Measurements from ENCODE around the gene MAN1C1. TPM values are rescaled to one million over a fixed set of nuclear protein-coding genes. Genes with fewer than 3 reads are reported as not detected.
"Not testable (repeated sequence)": the region's sequence is repeated elsewhere in the genome, so short reads cannot be mapped to it uniquely, and the experiment has no call there.

The MAN1C1 gene
- total RNA-seq, 1 experiment from 2014 or later, result 0.11 TPM

- TF ChIP-seq EZH2phosphoT487 (IDR thresholded peaks at IDR 0.05; ENCODE audit: borderline replicate concordance, low read length) (no peak), EZH2 (IDR thresholded peaks at IDR 0.05; ENCODE audit: low read length, unreplicated experiment) (no peak), CTCF (conservative IDR thresholded peaks at IDR 0.05; ENCODE audit: low read depth, low read length) (no peak)
- DNase-seq (no peak), ATAC-seq (no peak)
- Histone ChIP-seq H3K4me3 (ENCODE audit: low read length) (no peak overlapping the region), H3K9me3 (ENCODE audit: low read length) (no peaks in the 10 kb centered on the region), H3K79me2 (ENCODE audit: low read length) (no peaks in the 10 kb centered on the region), H3K4me2 (ENCODE audit: low read length) (no peak overlapping the region), H2AFZ (ENCODE audit: low read length) (no peak overlapping the region), H3F3A (ENCODE audit: low read length, unreplicated experiment) (no peaks in the 10 kb centered on the region), H3K9ac (ENCODE audit: low read length) (no peak overlapping the region), H3K9me2 (replicated peaks; ENCODE audit: low read length) (no peaks in the 10 kb centered on the region), H4K20me1 (ENCODE audit: low read length) (no peaks in the 10 kb centered on the region), H3K4me1 (ENCODE audit: insufficient read depth, low read length) (no peaks in the 10 kb centered on the region), H3K27ac (ENCODE audit: low read length) (no peak overlapping the region), H3K27me3 (ENCODE audit: low read length) (no peaks in the 10 kb centered on the region), H3K36me3 (ENCODE audit: low read depth, low read length) (no peaks in the 10 kb centered on the region)
- no TSS peak for BruUV-seq (replicated peaks)
- CTCF ChIA-PET, result no interaction called here
- intact Hi-C loops (cut with micrococcal nuclease), result no loop called here
- POLR2A ChIA-PET (ENCODE audit: unreplicated experiment), result interaction anchor here (0.6 kb wide), 1 partner anchor 142 kb away, joined by 5 read pairs; no protein-coding TSS in a partner anchor
Observed at GRCh38 chr1:25593861-25594260, 22.7 kb upstream of the MAN1C1 start.

GRCh38 chr1:25594971-25595370 is 21.6 kb upstream of the MAN1C1 start:
- Histone ChIP-seq H3K9ac (ENCODE audit: low read length) (no peak overlapping the region), H3K79me2 (ENCODE audit: low read length) (no peaks in the 10 kb centered on the region), H3K27ac (ENCODE audit: low read length) (no peak overlapping the region), H3K4me1 (ENCODE audit: insufficient read depth, low read length) (no peaks in the 10 kb centered on the region), H3K4me2 (ENCODE audit: low read length) (no peak overlapping the region), H3K4me3 (ENCODE audit: low read length) (no peak overlapping the region), H3K9me3 (ENCODE audit: low read length) (no peaks in the 10 kb centered on the region), H4K20me1 (ENCODE audit: low read length) (no peaks in the 10 kb centered on the region), H2AFZ (ENCODE audit: low read length) (no peak overlapping the region), H3F3A (ENCODE audit: low read length, unreplicated experiment) (no peaks in the 10 kb centered on the region), H3K36me3 (ENCODE audit: low read depth, low read length) (no peaks in the 10 kb centered on the region), H3K9me2 (replicated peaks; ENCODE audit: low read length) (no peaks in the 10 kb centered on the region), H3K27me3 (ENCODE audit: low read length) (no peaks in the 10 kb centered on the region)
- no TSS peak for BruUV-seq (replicated peaks)
- ChIA-PET POLR2A (ENCODE audit: unreplicated experiment) (no interaction called here), CTCF (no interaction called here)
- intact Hi-C loops (cut with micrococcal nuclease), result no loop called here
- DNase-seq (no peak), ATAC-seq (no peak)
- TF ChIP-seq EZH2 (IDR thresholded peaks at IDR 0.05; ENCODE audit: low read length, unreplicated experiment) (no peak), CTCF (conservative IDR thresholded peaks at IDR 0.05; ENCODE audit: low read depth, low read length) (no peak), EZH2phosphoT487 (IDR thresholded peaks at IDR 0.05; ENCODE audit: borderline replicate concordance, low read length) (no peak)

- H4K20me1 ChIP-seq (ENCODE audit: low read length); H3K9me2 ChIP-seq (replicated peaks; ENCODE audit: low read length); H3K4me2 ChIP-seq (ENCODE audit: low read length); H3K27ac ChIP-seq (ENCODE audit: low read length); H3F3A ChIP-seq (ENCODE audit: low read length, unreplicated experiment); DNase-seq; H3K9me3 ChIP-seq (ENCODE audit: low read length); H3K79me2 ChIP-seq (ENCODE audit: low read length); H3K4me3 ChIP-seq (ENCODE audit: low read length); intact Hi-C loops (cut with micrococcal nuclease); ATAC-seq; POLR2A ChIA-PET (ENCODE audit: unreplicated experiment); H3K9ac ChIP-seq (ENCODE audit: low read length); BruUV-seq (replicated peaks); H3K36me3 ChIP-seq (ENCODE audit: low read depth, low read length); CTCF ChIA-PET; H3K27me3 ChIP-seq (ENCODE audit: low read length); H3K4me1 ChIP-seq (ENCODE audit: insufficient read depth, low read length); H2AFZ ChIP-seq (ENCODE audit: low read length): not testable (repeated sequence)
Observed at GRCh38 chr1:25596641-25597040, 19.9 kb upstream of the MAN1C1 start.
